Heart left ventricle (tissue), 16 donors: ENCODE data around the gene ALK. TPM values are rescaled to one million over a fixed set of nuclear protein-coding genes. Genes with fewer than 3 reads are reported as not detected.
"Not testable (repeated sequence)": the region's sequence is repeated elsewhere in the genome, so short reads cannot be mapped to it uniquely, and the experiment has no call there.

ENCODE experiments used
- ATAC-seq, 4 donors: fragments of 200-7000 bp; cut with Tn5 transposase; one replicate each; pipeline ENCODE4 v1.9.1; 2020 to 2022; ENCODE audit warnings: moderate library complexity in 4 of 4, mild to moderate bottlenecking in 3 of 4, moderate number of reproducible peaks in 1 of 4
- DNase-seq, 5 donors: peaks; one replicate each; pipeline ENCODE4 v3.0.0-alpha.2; 2020
- H3K27ac ChIP-seq, 12 donors: fragments of 200-600 bp; sonication (generic) in 4 of 12; one replicate each; pipeline versions ENCODE4 v1.5.0 to v1.8.0; 2016 to 2022; ENCODE audit warnings: mild to moderate bottlenecking in 2 of 12
- H3K27me3 ChIP-seq, 9 donors: fragments of 200-600 bp; sonication (generic) in 2 of 9; one replicate each; pipeline versions ENCODE4 v1.5.1 to v1.8.0; 2016 to 2022; ENCODE audit warnings: mild to moderate bottlenecking in 3 of 9
- H3K36me3 ChIP-seq, 9 donors: fragments of 200-600 bp; sonication (generic) in 2 of 9; one replicate each; pipeline versions ENCODE4 v1.5.0 to v1.8.0; 2018 to 2022; ENCODE audit warnings: mild to moderate bottlenecking in 2 of 9
- H3K4me1 ChIP-seq, 12 donors: fragments of 200-600 bp; sonication (generic) in 4 of 12; one replicate each; pipeline versions ENCODE4 v1.5.0 to v1.8.0; 2016 to 2022; ENCODE audit warnings: mild to moderate bottlenecking in 3 of 12
- H3K4me3 ChIP-seq, 12 donors: fragments of 200-600 bp; sonication (generic) in 4 of 12; one replicate each; pipeline versions ENCODE4 v1.5.0 to v1.8.0; 2017 to 2022; ENCODE audit warnings: mild to moderate bottlenecking in 9 of 12, moderate library complexity in 4 of 12
- H3K9me3 ChIP-seq, 12 donors: fragments of 200-600 bp; sonication (generic) in 4 of 12; one replicate each; pipeline versions ENCODE4 v1.5.0 to v1.8.0; 2016 to 2022; ENCODE audit warnings: mild to moderate bottlenecking in 1 of 12
- POLR2A ChIP-seq, 2 donors: fragments of 450-650 bp; IDR thresholded peaks; one replicate each; pipeline ENCODE4 v1.6.1; 2017; ENCODE audit warnings: antibody characterized with exemption in 2 of 2, mild to moderate bottlenecking in 2 of 2, moderate library complexity in 2 of 2
- WGBS, 4 donors: extraction: QIAGEN DNeasy Blood & Tissue Kit in 2 of 4; methylation state at CpG; one replicate each; pipeline versions ENCODE4 v1.1.5 to v1.1.7; 2013 to 2018; 5-methylcytosine and 5-hydroxymethylcytosine counted together
- intact Hi-C, 10 donors: fragments of 100-400 bp; cut with DNase I; formaldehyde crosslinking; loops; one replicate each; pipeline versions ENCODE4 v1.11.1 to v1.14.2; 2022
- polyA plus RNA-seq, 2 donors: library from polyadenylated mRNA; stranded (reverse); fragments of 200-250 nt; gene quantifications; one replicate each; pipeline ENCODE4 v1.2.3, GENCODE V29; 2013
- total RNA-seq, 9 donors: library from RNA; depleted of rRNA in 2 of 9; stranded (reverse); fragments of >200 nt in 2 of 9; fragmentation: NEBNext Ultra II Directional in 3 of 9; extraction: Animal tissue kit (Norgen Biotek cat#: 25700) in 3 of 9; gene quantifications; one replicate each; pipeline versions ENCODE4 v1.1.0 to v1.2.4, GENCODE V29; 2016 to 2023
- TF ChIP-seq, protein P1 (sequence below), 12 donors: fragments of 200-600 bp; sonication (generic) in 4 of 12; IDR thresholded peaks; one replicate each; pipeline versions ENCODE4 v1.5.0 to v1.8.0; 2018 to 2022; ENCODE audit warnings: antibody characterized with exemption in 12 of 12, mild to moderate bottlenecking in 5 of 12
- donor health status: ischemic (EF 13 %, LVEDD 7.1; RV severe dilation, severe dysfunction).
- donor health status: healthy with polysubstance abuse.
- donor health status: DM: no; HTN: yes; CAD: no.
- donor health status: DM: no; HTN: no; CAD: no.
- donor health status: ischemic (EF 25% LVEDD 6.9; RV normal size, moderate dysfunction).
- donor health status: ischemic (EF 25% LVEDD 5.7; RV mildly dilated, moderate dysfunction).
- donor health status: healthy.
- donor health status: DM: yes; HTN: yes; CAD: no.
- donor health status: ischemic (EF 35%, LVEDD 5.7; RV mildly dilated, moderate dysfunction).
- donor health status: nonischemic (EF 11% LVEDD 7.7; RV severe dilation, severe dysfunction).
- donor health status: DM: yes; HTN: yes; CAD: no.
- donor health status: PGD.
- donor health status: ischemic (EF 29% LVEDD 5.4; RV normal size, mild dysfunction).
- donor health status: nonischemic (EF 23%, LVEDD 6.1; RV moderate dilation, normal function).

Gene ALK
- total and polyA plus RNA-seq, 11 donors = 0.05 to 0.50 (median 0.13) TPM; not detected in 5

DNA sequence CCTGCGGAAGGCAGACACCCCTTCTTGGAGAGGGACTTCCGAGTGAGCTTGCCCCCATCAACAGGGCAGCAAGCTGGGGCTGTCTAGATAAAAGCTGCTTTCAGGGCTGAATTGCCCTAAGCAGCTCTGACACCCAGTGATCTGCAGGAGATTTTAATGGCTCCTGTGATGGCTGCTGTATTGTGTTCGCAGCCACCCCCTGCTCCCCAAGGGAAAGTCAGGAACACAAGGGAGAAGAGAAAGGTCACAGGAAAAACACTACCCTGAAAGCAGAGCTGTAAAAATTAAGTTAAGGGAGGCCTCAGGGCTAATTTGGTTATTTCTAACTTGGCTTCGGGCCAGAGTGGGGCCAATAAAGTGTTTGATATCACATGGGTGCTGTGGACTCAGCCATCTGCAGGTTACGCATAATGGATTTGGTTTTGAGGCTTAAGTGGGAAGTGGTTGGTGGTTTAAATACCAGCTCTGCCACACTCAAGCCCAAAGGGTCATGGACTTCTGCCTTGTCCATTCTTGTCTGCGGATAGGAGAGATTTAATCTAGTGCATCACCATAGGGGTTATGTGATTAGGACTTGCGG is 658.6 kb downstream of the ALK start:
- ATAC-seq = no peak
- intact Hi-C loops = no loop called here
- Histone ChIP-seq H3K27me3 (peaks cover 0 to 4% (median 0%) of the 10 kb centered on the region in 9 donors), H3K9me3 (no peaks in the 10 kb centered on the region), H3K4me3 (no peak overlapping the region), H3K36me3 (no peaks in the 10 kb centered on the region), H3K27ac (no peak overlapping the region), H3K4me1 (no peaks in the 10 kb centered on the region)
- DNase-seq = no peak
- 82 to 86% (median 84%) methylated on average over 7 of the region's 7 CpGs for WGBS, 4 donors
- no peak for TF ChIP-seq POLR2A (IDR thresholded peaks at IDR 0.05)

DNA sequence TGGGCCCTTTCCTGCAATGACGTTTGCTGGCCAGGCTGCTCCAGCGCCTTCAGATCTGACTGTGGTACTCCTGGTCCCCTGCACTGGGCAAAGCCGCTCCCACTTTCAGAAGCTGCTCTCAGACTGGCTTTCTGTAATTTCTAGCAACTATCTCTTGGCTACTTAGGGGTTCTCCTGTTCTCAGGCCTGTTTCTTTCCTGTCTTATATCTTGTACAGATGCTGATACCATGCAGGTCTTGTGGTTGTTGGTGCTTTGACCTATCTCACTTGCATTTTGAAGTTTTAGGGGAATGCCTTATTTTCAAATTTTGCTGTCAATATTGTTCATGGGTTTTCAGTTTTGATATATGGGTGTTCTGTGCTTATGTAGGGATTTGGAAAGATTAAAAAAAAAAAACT is 660.4 kb downstream of the ALK start:
- intact Hi-C loops = no loop called here
- no peak for TF ChIP-seq POLR2A (IDR thresholded peaks at IDR 0.05)
- TF ChIP-seq, protein P1, sequence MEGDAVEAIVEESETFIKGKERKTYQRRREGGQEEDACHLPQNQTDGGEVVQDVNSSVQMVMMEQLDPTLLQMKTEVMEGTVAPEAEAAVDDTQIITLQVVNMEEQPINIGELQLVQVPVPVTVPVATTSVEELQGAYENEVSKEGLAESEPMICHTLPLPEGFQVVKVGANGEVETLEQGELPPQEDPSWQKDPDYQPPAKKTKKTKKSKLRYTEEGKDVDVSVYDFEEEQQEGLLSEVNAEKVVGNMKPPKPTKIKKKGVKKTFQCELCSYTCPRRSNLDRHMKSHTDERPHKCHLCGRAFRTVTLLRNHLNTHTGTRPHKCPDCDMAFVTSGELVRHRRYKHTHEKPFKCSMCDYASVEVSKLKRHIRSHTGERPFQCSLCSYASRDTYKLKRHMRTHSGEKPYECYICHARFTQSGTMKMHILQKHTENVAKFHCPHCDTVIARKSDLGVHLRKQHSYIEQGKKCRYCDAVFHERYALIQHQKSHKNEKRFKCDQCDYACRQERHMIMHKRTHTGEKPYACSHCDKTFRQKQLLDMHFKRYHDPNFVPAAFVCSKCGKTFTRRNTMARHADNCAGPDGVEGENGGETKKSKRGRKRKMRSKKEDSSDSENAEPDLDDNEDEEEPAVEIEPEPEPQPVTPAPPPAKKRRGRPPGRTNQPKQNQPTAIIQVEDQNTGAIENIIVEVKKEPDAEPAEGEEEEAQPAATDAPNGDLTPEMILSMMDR (IDR thresholded peaks at IDR 0.05) = no peak
- DNase-seq (no peak), ATAC-seq (no peak)
- Histone ChIP-seq H3K36me3 (no peaks in the 10 kb centered on the region), H3K27ac (no peak overlapping the region), H3K27me3 (peaks cover 0 to 5% (median 0%) of the 10 kb centered on the region in 9 donors), H3K4me1 (no peaks in the 10 kb centered on the region), H3K9me3 (no peaks in the 10 kb centered on the region), H3K4me3 (no peak overlapping the region)
- WGBS, 4 donors = 70 to 78% (median 73%) methylated on average over 3 of the region's 3 CpGs

DNA sequence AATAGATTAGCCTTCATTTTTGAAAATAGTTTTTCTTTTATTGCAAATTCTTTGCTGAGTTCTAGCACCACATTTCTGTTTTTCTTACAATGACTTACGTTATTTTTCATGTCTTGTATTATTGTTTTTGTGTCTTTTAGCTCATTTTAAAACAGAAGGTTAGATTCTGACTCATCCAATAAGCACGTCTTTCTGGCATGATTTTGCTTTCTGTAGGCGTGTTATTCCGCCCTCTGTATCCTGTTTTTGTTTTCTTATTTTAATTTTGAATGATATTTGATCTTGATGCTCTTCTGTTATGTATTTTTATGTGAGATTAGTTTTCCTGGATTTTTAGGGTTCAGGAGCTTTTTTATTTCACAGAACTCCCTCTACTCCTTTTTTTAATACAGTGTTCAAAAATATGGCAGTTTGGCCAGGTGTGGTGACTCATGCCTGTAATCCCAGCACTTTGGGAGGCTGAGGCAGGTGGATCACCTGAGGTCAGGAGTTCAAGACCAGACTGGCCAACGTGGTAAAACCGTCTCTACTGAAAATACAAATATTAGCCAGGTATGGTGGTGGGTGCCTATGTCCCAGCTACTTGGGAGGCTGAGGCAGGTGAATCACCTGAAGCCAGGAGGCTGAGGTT is 661.1 kb downstream of the ALK start:
- H3K4me1 ChIP-seq = no peaks in the 10 kb centered on the region
- no peak overlapping the region for H3K4me3 ChIP-seq
- no peaks in the 10 kb centered on the region for H3K36me3 ChIP-seq
- intact Hi-C loops = no loop called here
- TF ChIP-seq POLR2A (IDR thresholded peaks at IDR 0.05) = no peak
- DNase-seq (no peak), ATAC-seq (no peak)
- H3K9me3 ChIP-seq = no peaks in the 10 kb centered on the region
- H3K27ac ChIP-seq = no peak overlapping the region
- peaks cover 0 to 10% (median 0%) of the 10 kb centered on the region in 9 donors for H3K27me3 ChIP-seq
- 58 to 74% (median 62%) methylated on average over 6 of the region's 6 CpGs for WGBS, 4 donors

DNA sequence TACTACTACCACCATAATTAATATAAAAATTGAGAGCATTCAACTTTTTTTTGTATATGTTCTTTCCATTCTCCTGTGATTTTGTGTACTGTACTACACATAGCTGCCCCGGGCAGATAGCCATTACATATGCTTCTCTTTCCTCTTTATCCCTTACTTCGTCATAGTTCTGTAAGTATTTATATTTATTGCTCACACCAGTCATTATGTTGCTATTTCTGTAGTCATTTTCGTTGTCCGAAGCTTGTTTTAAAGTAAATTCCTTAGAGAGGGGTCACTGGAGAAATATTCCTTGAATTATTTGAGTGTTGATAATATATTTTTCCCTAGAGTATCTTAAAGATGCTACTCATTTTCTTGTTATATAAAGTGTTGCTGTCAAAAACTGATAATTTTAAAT is 662.2 kb downstream of the ALK start:
- H3K9me3 ChIP-seq = no peaks in the 10 kb centered on the region
- H3K36me3 ChIP-seq = no peaks in the 10 kb centered on the region
- no peak for DNase-seq
- intact Hi-C loops = no loop called here
- no peak overlapping the region for H3K27ac ChIP-seq
- ATAC-seq = no peak
- no peak for TF ChIP-seq POLR2A (IDR thresholded peaks at IDR 0.05)
- TF ChIP-seq, protein P1 (IDR thresholded peaks at IDR 0.05) = no peak
- no peaks in the 10 kb centered on the region for H3K4me1 ChIP-seq
- WGBS, 4 donors = 55 to 67% (median 57%) methylated on average over 4 of the region's 4 CpGs
- H3K4me3 ChIP-seq = no peak overlapping the region
- H3K27me3 ChIP-seq = peaks cover 0 to 10% (median 0%) of the 10 kb centered on the region in 9 donors

DNA sequence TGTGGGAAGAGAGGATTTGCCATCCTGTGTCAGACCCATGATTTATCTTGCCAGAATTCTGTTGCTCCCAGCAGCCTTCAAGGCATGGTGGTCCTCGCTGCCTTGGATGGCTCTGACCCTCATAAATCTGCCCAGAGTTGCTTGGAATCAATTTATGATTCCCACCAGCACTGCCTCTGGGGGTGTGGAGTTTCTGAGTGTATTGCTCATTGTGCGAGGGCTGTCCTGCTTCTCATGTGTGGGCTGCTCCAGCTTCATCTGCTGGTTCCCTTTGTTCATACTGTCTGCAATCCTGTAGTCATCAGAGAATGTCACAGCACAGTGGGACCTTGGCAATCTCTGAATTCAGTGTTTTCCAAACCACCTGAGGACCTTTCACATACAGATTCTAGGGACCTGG is 666.4 kb downstream of the ALK start:
- ATAC-seq (no peak), DNase-seq (no peak)
- Histone ChIP-seq H3K4me1 (no peaks in the 10 kb centered on the region), H3K9me3 (no peaks in the 10 kb centered on the region), H3K36me3 (no peaks in the 10 kb centered on the region), H3K27me3 (peaks cover 0 to 10% (median 0%) of the 10 kb centered on the region in 9 donors), H3K27ac (no peak overlapping the region), H3K4me3 (no peak overlapping the region)
- 65 to 79% (median 70%) methylated on average over 2 of the region's 2 CpGs for WGBS, 4 donors
- intact Hi-C loops = no loop called here
- TF ChIP-seq, protein P1 (IDR thresholded peaks at IDR 0.05) = no peak
- TF ChIP-seq POLR2A (IDR thresholded peaks at IDR 0.05) = no peak

GRCh38 chr2:29253495-29254275 is 667.7 kb downstream of the ALK start:
- H3K27ac ChIP-seq, DNase-seq, H3K36me3 ChIP-seq, H3K4me1 ChIP-seq, H3K9me3 ChIP-seq, intact Hi-C loops, H3K27me3 ChIP-seq, H3K4me3 ChIP-seq, ATAC-seq: not testable (repeated sequence)
- WGBS, 4 donors = 56 to 63% (median 58%) methylated on average over 4 of the region's 4 CpGs
